Endothelial cell of umbilical vein (primary cell): ENCODE results near the gene NHS. TPM values are rescaled to one million over a fixed set of nuclear protein-coding genes. Genes with fewer than 3 reads are reported as not detected.
A peak's percentile ranks its signal among the peaks of the same experiment; 100 is the strongest.

Source experiments
- BruUV-seq: library from RNA; stranded (reverse); fragments of 400-500 nt; replicated peaks from 2 replicates; lab custom pipeline; 2021; lab: Mats Ljungman, UMichigan
- CTCF ChIA-PET: fragments of 300-600, 350-600 bp; sonication (Branson Sonifier 250); formaldehyde crosslinking; loops from one replicate; lab custom pipeline; 2021; ENCODE audit warnings: antibody characterized with exemption, inconsistent platforms; lab: Charles Lee
- POLR2A ChIA-PET: fragments of 300-600, 350-600 bp; sonication (Branson Sonifier 250); formaldehyde crosslinking; loops from one replicate; lab custom pipeline; 2021; ENCODE audit warnings: antibody characterized with exemption, inconsistent platforms; lab: Charles Lee
- DNase-seq: peaks from one replicate; pipeline ENCODE4 v3.0.0-alpha.2; 2011; ENCODE audit warnings: low read depth, low spot score
- FAIRE-seq: peaks from 2 replicates; lab custom pipeline; 2011; peaks lifted over from hg19 to GRCh38; lab: Jason Lieb, UNC
- H2AFZ ChIP-seq: 2 replicates; pipeline ENCODE4 v1.6.0; 2012; ENCODE audit warnings: low read depth, low read length, control low read depth, inconsistent platforms
- H3K27ac ChIP-seq: 2 replicates; pipeline ENCODE4 v1.5.1; 2011; ENCODE audit warnings: low read depth, mild to moderate bottlenecking, control low read depth, low read length, moderate library complexity; ENCODE audit not compliant: insufficient read depth
- H3K27me3 ChIP-seq, 2 experiments: 2 replicates each; pipeline versions ENCODE4 v1.6.0 to v1.6.1; 2011; ENCODE audit warnings: low read length in 2 of 2, mixed read lengths in 1 of 2; ENCODE audit not compliant: control insufficient read depth in 2 of 2, insufficient read depth in 2 of 2
- H3K36me3 ChIP-seq, 2 experiments: 2 replicates in 1 of 2; 3 replicates in 1 of 2; pipeline ENCODE4 v1.5.1; 2011; ENCODE audit warnings: low read length in 2 of 2, mild to moderate bottlenecking in 1 of 2, moderate library complexity in 1 of 2; ENCODE audit not compliant: control insufficient read depth in 2 of 2, insufficient read depth in 2 of 2; ENCODE audit errors: extremely low read depth in 1 of 2
- H3K4me1 ChIP-seq: 3 replicates; pipeline ENCODE4 v1.5.1; 2011; ENCODE audit warnings: mild to moderate bottlenecking, low read length; ENCODE audit not compliant: control insufficient read depth, insufficient read depth; ENCODE audit errors: extremely low read depth
- H3K4me2 ChIP-seq: 2 replicates; pipeline ENCODE4 v1.6.1; 2011; ENCODE audit warnings: low read length, control low read depth, mixed read lengths; ENCODE audit not compliant: insufficient read depth
- H3K4me3 ChIP-seq, 3 experiments: fragments of 200-600 bp in 1 of 3; sonication (generic), shearing (Covaris generic) in 1 of 3; replicated peaks in 1 of 3; 2 replicates each; pipeline ENCODE4 v1.5.1; 2011 to 2016; ENCODE audit warnings: control low read depth in 3 of 3, low read length in 3 of 3, mild to moderate bottlenecking in 2 of 3, inconsistent platforms in 1 of 3, low read depth in 1 of 3, moderate library complexity in 1 of 3; ENCODE audit not compliant: insufficient read depth in 1 of 3
- H3K79me2 ChIP-seq: 2 replicates; pipeline ENCODE4 v1.6.0; 2012; ENCODE audit warnings: low read length, inconsistent platforms; ENCODE audit not compliant: control insufficient read depth, insufficient read depth
- H3K9ac ChIP-seq: replicated peaks from 2 replicates; pipeline ENCODE3; 2011; ENCODE audit warnings: low read length, control low read depth; ENCODE audit not compliant: insufficient read depth; ENCODE audit errors: extremely low read depth
- H3K9me1 ChIP-seq: replicated peaks from 3 replicates; pipeline ENCODE4 v1.6.0; 2011; ENCODE audit warnings: mild to moderate bottlenecking, low read length; ENCODE audit not compliant: control insufficient read depth, insufficient read depth; ENCODE audit errors: extremely low read depth
- H3K9me3 ChIP-seq: replicated peaks from 2 replicates; pipeline ENCODE4 v1.5.1; 2012; ENCODE audit warnings: low read length, inconsistent platforms; ENCODE audit not compliant: control insufficient read depth, insufficient read depth
- H4K20me1 ChIP-seq: replicated peaks from 2 replicates; pipeline ENCODE3; 2011; ENCODE audit warnings: mild to moderate bottlenecking, low read length; ENCODE audit not compliant: control insufficient read depth, insufficient read depth; ENCODE audit errors: extremely low read depth
- CTCF ChIP-seq, 2 donors: IDR thresholded peaks; 1 replicate in 1 of 2; 2 replicates in 1 of 2; pipeline ENCODE4 v1.5.1; 2011; ENCODE audit warnings: low read length in 2 of 2, mild to moderate bottlenecking in 2 of 2, moderate library complexity in 2 of 2, control low read depth in 1 of 2, inconsistent platforms in 1 of 2, low read depth in 1 of 2; ENCODE audit not compliant: insufficient read depth in 1 of 2; ENCODE audit errors: extremely low read depth in 1 of 2
- EZH2 ChIP-seq: IDR thresholded peaks from 2 replicates; pipeline ENCODE4 v1.6.1; 2012; ENCODE audit warnings: borderline replicate concordance, low read depth, mild to moderate bottlenecking, moderate library complexity, low read length, inconsistent platforms; ENCODE audit not compliant: severe bottlenecking
- GATA2 ChIP-seq: IDR thresholded peaks from 2 replicates; pipeline ENCODE4 v1.7.0; 2011; ENCODE audit warnings: low read depth, mild to moderate bottlenecking, moderate library complexity, mixed read lengths, low read length; ENCODE audit not compliant: insufficient read length, insufficient read depth
- POLR2AphosphoS5 ChIP-seq: IDR thresholded peaks from 2 replicates; pipeline ENCODE4 v1.6.1; 2012; ENCODE audit warnings: low read depth, mild to moderate bottlenecking, control low read depth, low read length, moderate library complexity; ENCODE audit not compliant: insufficient read depth
- dilution Hi-C: fragments of 300-500 bp; cut with MboI; formaldehyde crosslinking; loops from one replicate; pipeline ENCODE4 v1.15.0; 2019; ENCODE audit warnings: low sequenced_read_pairs; ENCODE audit not compliant: extremely low pct_ligation_motif_present
- intact Hi-C: fragments of 100-400 bp; cut with micrococcal nuclease; formaldehyde crosslinking; loops from one replicate; pipeline ENCODE4 v1.10.0; 2022
- polyA plus RNA-seq, 4 experiments: library from polyadenylated mRNA; depleted of rRNA in 3 of 4; stranded (reverse) in 3 of 4; unstranded in 1 of 4; fragments of >200 nt; gene quantifications; 2 replicates each; pipeline versions ENCODE4 v1.2.1 to v1.2.3, GENCODE V29; 2011 to 2012; ENCODE audit warnings: missing spikeins in 1 of 4
- total RNA-seq: library from RNA; stranded (reverse); gene quantifications from 2 replicates; pipeline ENCODE4 v1.2.3, GENCODE V29; 2021

NHS gene
- total and polyA plus RNA-seq, 2 donors (not counting 3 experiments of a cell fraction or from before 2014, with no cell fraction given) = 0.07 to 0.46 TPM

- no TSS peak for BruUV-seq
- FAIRE-seq (no peak), DNase-seq (no peak)
- H3K79me2 ChIP-seq = no peaks in the 10 kb centered on the region
- TF ChIP-seq POLR2AphosphoS5 (no peak), EZH2 (no peak)
- no peak overlapping the region for H3K27ac ChIP-seq
- ChIA-PET CTCF (no interaction called here), POLR2A (no interaction called here)
- dilution Hi-C loops (no loop called here), intact Hi-C loops (no loop called here)
- H3K4me3 ChIP-seq = no peak overlapping the region
- no peaks in the 10 kb centered on the region for H3K9me3 ChIP-seq
- no peak overlapping the region for H2AFZ ChIP-seq
- H3K27me3 ChIP-seq = no peaks in the 10 kb centered on the region
- H4K20me1 ChIP-seq = no peaks in the 10 kb centered on the region
- no peaks in the 10 kb centered on the region for H3K9me1 ChIP-seq
- no peak overlapping the region for H3K9ac ChIP-seq
- no peaks in the 10 kb centered on the region for H3K4me1 ChIP-seq
- H3K36me3 ChIP-seq = no peaks in the 10 kb centered on the region
- no peak overlapping the region for H3K4me2 ChIP-seq
Observed at GRCh38 chrX:17359500-17359899, 15.5 kb upstream of the NHS start.

GRCh38 chrX:17361620-17362019 is 13.4 kb upstream of the NHS start:
- no peak for TF ChIP-seq EZH2
- no peak for TF ChIP-seq GATA2
- TF ChIP-seq CTCF (IDR thresholded peaks at IDR 0.05; ENCODE audit: extremely low read depth in 1 of 2, insufficient read depth in 1 of 2, low read depth in 1 of 2, low read length in 2 of 2) = peak in 1 of 2 donors; percentile 26
- intact Hi-C loops = no loop called here

More at GRCh38 chrX:17361620-17362019, 13.4 kb upstream of the NHS start:
- Histone ChIP-seq H3K4me2 (no peak overlapping the region), H4K20me1 (no peaks in the 10 kb centered on the region), H3K9me1 (no peaks in the 10 kb centered on the region), H3K4me1 (no peaks in the 10 kb centered on the region), H3K36me3 (no peaks in the 10 kb centered on the region), H3K9me3 (no peaks in the 10 kb centered on the region), H3K4me3 (no peak overlapping the region), H3K79me2 (no peaks in the 10 kb centered on the region), H2AFZ (no peak overlapping the region), H3K9ac (no peak overlapping the region), H3K27ac (no peak overlapping the region), H3K27me3 (no peaks in the 10 kb centered on the region)
- FAIRE-seq (no peak), DNase-seq (no peak)
- CTCF ChIA-PET = no interaction called here
- dilution Hi-C loops = no loop called here
- POLR2A ChIA-PET = no interaction called here
- BruUV-seq = no TSS peak
